ENCODE data around the gene TBC1D24.
"Not testable (repeated sequence)": the region's sequence is repeated elsewhere in the genome, so short reads cannot be mapped to it uniquely, and the experiment has no call there.

The TBC1D24 gene

GRCh38 chr16:2429771-2430663 lies 44.9 kb upstream of the TBC1D24 start:
- H3K79me1 ChIP-seq (replicated peaks; ENCODE audit: low read length, poor library complexity, severe bottlenecking): peaks cover 27% of the 10 kb centered on the region
- peak overlapping the region; percentile 86 to 89 for H3K4me3 ChIP-seq (ENCODE audit: insufficient read depth in 1 of 2, low read depth in 1 of 2, low read length in 2 of 2)
- H2BK120ac ChIP-seq (ENCODE audit: low read depth, low read length): peak overlapping the region; percentile 23
- no peak overlapping the region for H2AK5ac ChIP-seq (ENCODE audit: low read length, severe bottlenecking)
- peak overlapping the region; percentile 21 for H4K91ac ChIP-seq (ENCODE audit: low read length)
- peak overlapping the region; percentile 70 for H2BK15ac ChIP-seq (ENCODE audit: low read depth, poor library complexity, severe bottlenecking)
- no peak overlapping the region for H2BK12ac ChIP-seq (ENCODE audit: low read length in 2 of 2)
- H3K23ac ChIP-seq (ENCODE audit: low read length in 2 of 2): peak overlapping the region in 1 of 2 experiments; percentile 39
- peak overlapping the region; percentile 89 for H3K4me2 ChIP-seq (ENCODE audit: low read length, poor library complexity, severe bottlenecking)
- WGBS: 4% methylated on average over 46 of the region's 46 CpGs
- DNase-seq: peak; percentile 39
- peaks cover 15% of the 10 kb centered on the region for H3K4me1 ChIP-seq (ENCODE audit: control insufficient read depth, insufficient read depth, low read depth, low read length)
- no peak overlapping the region for H4K8ac ChIP-seq (ENCODE audit: low read length)
- H2AFZ ChIP-seq (ENCODE audit: low read depth, low read length): peak overlapping the region; percentile 37
- peak overlapping the region in 1 of 2 experiments; percentile 61 for H3K4ac ChIP-seq (ENCODE audit: low read depth in 1 of 2, low read length in 2 of 2)
- peak overlapping the region; percentile 82 for H3K9ac ChIP-seq (ENCODE audit: low read length)
- no peak overlapping the region for H3K27ac ChIP-seq (ENCODE audit: low read length, poor library complexity, severe bottlenecking)
- peaks cover 17 to 19% of the 10 kb centered on the region in 2 experiments for H3K36me3 ChIP-seq (ENCODE audit: control insufficient read depth in 1 of 2, insufficient read depth in 2 of 2, low read depth in 1 of 2, low read length in 2 of 2)
- no peak overlapping the region for H2BK5ac ChIP-seq (ENCODE audit: low read depth, low read length, poor library complexity, severe bottlenecking)
- H3K14ac ChIP-seq (ENCODE audit: low read length in 2 of 2): peak overlapping the region in 1 of 2 experiments; percentile 42
- no peaks in the 10 kb centered on the region for H3K27me3 ChIP-seq (ENCODE audit: control insufficient read depth in 1 of 2, insufficient read depth in 1 of 2, low read length in 2 of 2)
- peak overlapping the region; percentile 77 to 91 for H3K18ac ChIP-seq (ENCODE audit: low read depth in 1 of 2, low read length in 2 of 2)
- H3K9me3 ChIP-seq (ENCODE audit: control insufficient read depth, low read length): no peaks in the 10 kb centered on the region

DNA sequence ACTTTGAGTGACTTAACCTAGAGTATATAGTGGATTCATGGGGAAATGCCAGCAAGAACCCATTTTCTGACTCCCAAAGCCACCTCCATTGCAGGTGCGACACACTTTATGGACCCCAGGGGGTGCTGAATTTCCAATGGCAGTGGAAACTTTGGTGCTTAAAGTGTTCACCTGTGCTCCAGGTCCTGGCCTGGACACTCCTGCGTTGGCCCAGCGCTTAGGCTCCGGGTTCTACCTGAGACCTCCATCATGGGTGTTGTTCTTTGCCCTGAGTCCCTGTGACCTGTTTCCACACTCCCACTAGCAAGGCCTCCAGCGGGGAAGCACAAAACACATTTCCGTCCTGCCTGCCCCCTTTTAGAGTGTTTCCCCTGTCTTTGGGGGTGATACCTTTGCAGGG lies 42.6 kb upstream of the TBC1D24 start:
- Histone ChIP-seq H3K36me3 (ENCODE audit: control insufficient read depth in 1 of 2, insufficient read depth in 2 of 2, low read depth in 1 of 2, low read length in 2 of 2) (peaks cover 35 to 36% of the 10 kb centered on the region in 2 experiments), H3K4me3 (ENCODE audit: insufficient read depth in 1 of 2, low read depth in 1 of 2, low read length in 2 of 2) (no peak overlapping the region), H2BK12ac (ENCODE audit: low read length in 2 of 2) (no peak overlapping the region), H3K9ac (ENCODE audit: low read length) (no peak overlapping the region), H4K91ac (ENCODE audit: low read length) (no peak overlapping the region), H3K4ac (ENCODE audit: low read depth in 1 of 2, low read length in 2 of 2) (no peak overlapping the region), H3K18ac (ENCODE audit: low read depth in 1 of 2, low read length in 2 of 2) (no peak overlapping the region), H3K14ac (ENCODE audit: low read length in 2 of 2) (no peak overlapping the region), H2BK120ac (ENCODE audit: low read depth, low read length) (no peak overlapping the region), H2AK5ac (ENCODE audit: low read length, severe bottlenecking) (no peak overlapping the region), H3K79me1 (replicated peaks; ENCODE audit: low read length, poor library complexity, severe bottlenecking) (peaks cover 44% of the 10 kb centered on the region), H2BK15ac (ENCODE audit: low read depth, poor library complexity, severe bottlenecking) (no peak overlapping the region), H2AFZ (ENCODE audit: low read depth, low read length) (no peak overlapping the region), H3K27me3 (ENCODE audit: control insufficient read depth in 1 of 2, insufficient read depth in 1 of 2, low read length in 2 of 2) (no peaks in the 10 kb centered on the region), H3K9me3 (ENCODE audit: control insufficient read depth, low read length) (no peaks in the 10 kb centered on the region), H3K4me1 (ENCODE audit: control insufficient read depth, insufficient read depth, low read depth, low read length) (peaks cover 15% of the 10 kb centered on the region), H3K23ac (ENCODE audit: low read length in 2 of 2) (no peak overlapping the region), H3K4me2 (ENCODE audit: low read length, poor library complexity, severe bottlenecking) (no peak overlapping the region), H4K8ac (ENCODE audit: low read length) (no peak overlapping the region), H2BK5ac (ENCODE audit: low read depth, low read length, poor library complexity, severe bottlenecking) (no peak overlapping the region), H3K27ac (ENCODE audit: low read length, poor library complexity, severe bottlenecking) (no peak overlapping the region)
- WGBS: 96% methylated on average over 6 of the region's 6 CpGs
- no peak for DNase-seq

- Histone ChIP-seq H3K4me1 (ENCODE audit: control insufficient read depth, insufficient read depth, low read depth, low read length) (peaks cover 15% of the 10 kb centered on the region), H2AFZ (ENCODE audit: low read depth, low read length) (no peak overlapping the region), H3K27ac (ENCODE audit: low read length, poor library complexity, severe bottlenecking) (no peak overlapping the region), H3K18ac (ENCODE audit: low read depth in 1 of 2, low read length in 2 of 2) (no peak overlapping the region), H3K9me3 (ENCODE audit: control insufficient read depth, low read length) (no peaks in the 10 kb centered on the region), H2BK15ac (ENCODE audit: low read depth, poor library complexity, severe bottlenecking) (no peak overlapping the region), H3K79me1 (replicated peaks; ENCODE audit: low read length, poor library complexity, severe bottlenecking) (peaks cover 47% of the 10 kb centered on the region), H3K9ac (ENCODE audit: low read length) (no peak overlapping the region), H3K14ac (ENCODE audit: low read length in 2 of 2) (no peak overlapping the region), H3K36me3 (ENCODE audit: control insufficient read depth in 1 of 2, insufficient read depth in 2 of 2, low read depth in 1 of 2, low read length in 2 of 2) (peaks cover 41 to 42% of the 10 kb centered on the region in 2 experiments), H2BK12ac (ENCODE audit: low read length in 2 of 2) (no peak overlapping the region), H4K8ac (ENCODE audit: low read length) (no peak overlapping the region), H2BK120ac (ENCODE audit: low read depth, low read length) (no peak overlapping the region), H2BK5ac (ENCODE audit: low read depth, low read length, poor library complexity, severe bottlenecking) (no peak overlapping the region), H2AK5ac (ENCODE audit: low read length, severe bottlenecking) (no peak overlapping the region), H4K91ac (ENCODE audit: low read length) (no peak overlapping the region), H3K4me3 (ENCODE audit: insufficient read depth in 1 of 2, low read depth in 1 of 2, low read length in 2 of 2) (no peak overlapping the region), H3K4me2 (ENCODE audit: low read length, poor library complexity, severe bottlenecking) (no peak overlapping the region), H3K27me3 (ENCODE audit: control insufficient read depth in 1 of 2, insufficient read depth in 1 of 2, low read length in 2 of 2) (no peaks in the 10 kb centered on the region), H3K23ac (ENCODE audit: low read length in 2 of 2) (no peak overlapping the region), H3K4ac (ENCODE audit: low read depth in 1 of 2, low read length in 2 of 2) (no peak overlapping the region)
- 94% methylated on average over 15 of the region's 15 CpGs for WGBS
- DNase-seq: no peak
These were observed 42.0 kb upstream of the TBC1D24 start for GRCh38 chr16:2432801-2433505.

DNA sequence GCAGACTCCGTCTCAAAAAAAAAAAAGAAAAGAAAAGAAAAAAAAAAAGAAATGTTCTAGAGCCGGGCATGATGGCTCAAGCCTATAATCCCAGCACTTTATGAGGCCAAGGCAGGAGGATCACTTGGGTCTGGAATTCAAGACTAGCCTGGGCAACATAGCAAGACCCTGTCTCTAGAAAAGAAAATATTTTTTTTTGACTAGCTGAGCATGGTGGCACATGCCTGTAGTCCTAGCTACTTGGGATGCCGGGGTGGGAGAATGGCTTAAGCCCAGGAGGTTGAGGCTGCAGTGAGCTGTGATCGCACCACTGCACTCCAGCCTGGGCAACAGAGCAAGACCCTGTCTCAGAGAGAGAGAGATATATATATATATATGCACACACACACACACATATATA lies 39.7 kb upstream of the TBC1D24 start:
- H2AK5ac ChIP-seq (ENCODE audit: low read length, severe bottlenecking); H3K27me3 ChIP-seq (ENCODE audit: control insufficient read depth in 1 of 2, insufficient read depth in 1 of 2, low read length in 2 of 2); H3K4me3 ChIP-seq (ENCODE audit: insufficient read depth in 1 of 2, low read depth in 1 of 2, low read length in 2 of 2); H3K14ac ChIP-seq (ENCODE audit: low read length in 2 of 2); H3K4me2 ChIP-seq (ENCODE audit: low read length, poor library complexity, severe bottlenecking); H3K27ac ChIP-seq (ENCODE audit: low read length, poor library complexity, severe bottlenecking); H2BK12ac ChIP-seq (ENCODE audit: low read length in 2 of 2); H3K9me3 ChIP-seq (ENCODE audit: control insufficient read depth, low read length); H4K91ac ChIP-seq (ENCODE audit: low read length); H2BK5ac ChIP-seq (ENCODE audit: low read depth, low read length, poor library complexity, severe bottlenecking); H2BK120ac ChIP-seq (ENCODE audit: low read depth, low read length); H4K8ac ChIP-seq (ENCODE audit: low read length); H3K4me1 ChIP-seq (ENCODE audit: control insufficient read depth, insufficient read depth, low read depth, low read length); H3K4ac ChIP-seq (ENCODE audit: low read depth in 1 of 2, low read length in 2 of 2); H3K23ac ChIP-seq (ENCODE audit: low read length in 2 of 2); H3K18ac ChIP-seq (ENCODE audit: low read depth in 1 of 2, low read length in 2 of 2); H2AFZ ChIP-seq (ENCODE audit: low read depth, low read length); DNase-seq; H2BK15ac ChIP-seq (ENCODE audit: low read depth, poor library complexity, severe bottlenecking); H3K9ac ChIP-seq (ENCODE audit: low read length): not testable (repeated sequence)
- WGBS: 95% methylated on average over 2 of the region's 4 CpGs
- H3K36me3 ChIP-seq (ENCODE audit: control insufficient read depth in 1 of 2, insufficient read depth in 2 of 2, low read depth in 1 of 2, low read length in 2 of 2): peaks cover 56 to 58% of the 10 kb centered on the region in 2 experiments
- H3K79me1 ChIP-seq (replicated peaks; ENCODE audit: low read length, poor library complexity, severe bottlenecking): peaks cover 53% of the 10 kb centered on the region
